GM12875 (cell line): ENCODE measurements around the gene CCL3.
"Not testable (repeated sequence)": the region's sequence is repeated elsewhere in the genome, so short reads cannot be mapped to it uniquely, and the experiment has no call there.

Experiments used
- H3K4me3 ChIP-seq: one replicate; pipeline ENCODE4 v1.5.1; 2011; ENCODE audit warnings: low read depth, low read length, control low read depth
- CTCF ChIP-seq: IDR thresholded peaks from 2 replicates; pipeline ENCODE4 v1.5.1; 2011; ENCODE audit warnings: low read depth, mild to moderate bottlenecking, control low read depth, inconsistent platforms, low read length, moderate library complexity, borderline replicate concordance; ENCODE audit not compliant: insufficient read depth

The CCL3 gene

GRCh38 chr17:36124879-36125824 lies 35.2 kb upstream of the CCL3 start:
- no peak overlapping the region for H3K4me3 ChIP-seq
- no peak for TF ChIP-seq CTCF

- no peak for TF ChIP-seq CTCF
Measured at GRCh38 chr17:36123431-36123830, 33.5 kb upstream of the CCL3 start.

GRCh38 chr17:36121099-36121498 lies 31.2 kb upstream of the CCL3 start:
- not testable (repeated sequence) for H3K4me3 ChIP-seq

More at GRCh38 chr17:36123431-36123830, 33.5 kb upstream of the CCL3 start:
- no peak overlapping the region for H3K4me3 ChIP-seq

- no peak overlapping the region for H3K4me3 ChIP-seq
- no peak for TF ChIP-seq CTCF
Measured at GRCh38 chr17:36120221-36120620, 30.3 kb upstream of the CCL3 start.

- TF ChIP-seq CTCF = no peak
- H3K4me3 ChIP-seq = no peak overlapping the region
Measured at GRCh38 chr17:36118477-36119353, 28.8 kb upstream of the CCL3 start.

- H3K4me3 ChIP-seq = no peak overlapping the region
- no peak for TF ChIP-seq CTCF
Measured at GRCh38 chr17:36117505-36118382, 27.8 kb upstream of the CCL3 start.

GRCh38 chr17:36115649-36115977 lies 25.7 kb upstream of the CCL3 start:
- H3K4me3 ChIP-seq = not testable (repeated sequence)

- H3K4me3 ChIP-seq = not testable (repeated sequence)
Measured at GRCh38 chr17:36114971-36115648, 25.2 kb upstream of the CCL3 start.

GRCh38 chr17:36113131-36113530 lies 23.2 kb upstream of the CCL3 start:
- not testable (repeated sequence) for H3K4me3 ChIP-seq
